SK-N-MC (cell line): ENCODE data around the gene SLC35F4.

Experiments used
- EZH2 ChIP-seq: fragments of 200-600 bp; sonication (generic); IDR thresholded peaks from one replicate; pipeline ENCODE4 v1.6.1; 2017; ENCODE audit warnings: antibody characterized with exemption
- FOXP2 ChIP-seq: optimal IDR thresholded peaks from 2 replicates; pipeline ENCODE3; 2011; ENCODE audit warnings: mild to moderate bottlenecking, moderate library complexity; ENCODE audit not compliant: insufficient read depth; ENCODE audit errors: extremely low read length, control extremely low read depth
- POLR2AphosphoS5 ChIP-seq: IDR thresholded peaks from 2 replicates; pipeline ENCODE4 v1.6.1; 2012; ENCODE audit warnings: mild to moderate bottlenecking, low read depth, low read length, borderline replicate concordance

GRCh38 chr14:57609192-57610075, 256.5 kb downstream of the SLC35F4 start:
- TF ChIP-seq EZH2: no peak
- TF ChIP-seq POLR2AphosphoS5: no peak
- no peak for TF ChIP-seq FOXP2
